ENCODE measurements around the gene TPPP3.

- TF ChIP-seq CEBPB (IDR thresholded peaks at IDR 0.05) (no peak), YY1 (IDR thresholded peaks at IDR 0.05; ENCODE audit: low read depth) (no peak), ZBTB7A (IDR thresholded peaks at IDR 0.05; ENCODE audit: low read depth) (no peak), CREB1 (IDR thresholded peaks at IDR 0.05; ENCODE audit: low read depth) (no peak), MAX (IDR thresholded peaks at IDR 0.05) (no peak)
These were observed 36.7 kb upstream of the TPPP3 start for GRCh38 chr16:67429799-67430503.

All from Ishikawa (cell line).